ENCODE data around the gene ARHGEF37.

The ARHGEF37 gene

GRCh38 chr5:149621415-149622098 is 40.3 kb downstream of the ARHGEF37 start:
- H3K4me3 ChIP-seq (ENCODE audit: low read length): no peak overlapping the region
- DNase-seq (ENCODE audit: low read depth, low spot score): no peak

- DNase-seq (ENCODE audit: low read depth, low spot score): no peak
- H3K4me3 ChIP-seq (ENCODE audit: low read length): no peak overlapping the region
Observed at GRCh38 chr5:149622466-149622865, 41.2 kb downstream of the ARHGEF37 start.

GRCh38 chr5:149623473-149623872 is 42.2 kb downstream of the ARHGEF37 start:
- H3K4me3 ChIP-seq (ENCODE audit: low read length): no peak overlapping the region
- no peak for DNase-seq (ENCODE audit: low read depth, low spot score)

- H3K4me3 ChIP-seq (ENCODE audit: low read length): no peak overlapping the region
- DNase-seq (ENCODE audit: low read depth, low spot score): no peak
Observed at GRCh38 chr5:149627070-149627469, 45.8 kb downstream of the ARHGEF37 start.

- DNase-seq (ENCODE audit: low read depth, low spot score): no peak
- no peak overlapping the region for H3K4me3 ChIP-seq (ENCODE audit: low read length)
Observed at GRCh38 chr5:149628221-149628620, 46.9 kb downstream of the ARHGEF37 start.

- no peak for DNase-seq (ENCODE audit: low read depth, low spot score)
- no peak overlapping the region for H3K4me3 ChIP-seq (ENCODE audit: low read length)
Observed at GRCh38 chr5:149628846-149629388, 47.6 kb downstream of the ARHGEF37 start.

- no peak for DNase-seq (ENCODE audit: low read depth, low spot score)
- no peak overlapping the region for H3K4me3 ChIP-seq (ENCODE audit: low read length)
Observed at GRCh38 chr5:149629421-149629820, 48.1 kb downstream of the ARHGEF37 start.

GRCh38 chr5:149630337-149630736 is 49.0 kb downstream of the ARHGEF37 start:
- H3K4me3 ChIP-seq (ENCODE audit: low read length): no peak overlapping the region
- DNase-seq (ENCODE audit: low read depth, low spot score): no peak

GRCh38 chr5:149631506-149631905 is 50.2 kb downstream of the ARHGEF37 start:
- no peak for DNase-seq (ENCODE audit: low read depth, low spot score)

GRCh38 chr5:149632311-149633251 is 51.3 kb downstream of the ARHGEF37 start:
- DNase-seq (ENCODE audit: low read depth, low spot score): no peak
- no peak overlapping the region for H3K4me3 ChIP-seq (ENCODE audit: low read length)

More at GRCh38 chr5:149631506-149631905, 50.2 kb downstream of the ARHGEF37 start:
- H3K4me3 ChIP-seq (ENCODE audit: low read length): no peak overlapping the region

GRCh38 chr5:149633476-149634350 is 52.4 kb downstream of the ARHGEF37 start:
- no peak overlapping the region for H3K4me3 ChIP-seq (ENCODE audit: low read length)
- DNase-seq (ENCODE audit: low read depth, low spot score): no peak

GRCh38 chr5:149635394-149635793 is 54.1 kb downstream of the ARHGEF37 start:
- H3K4me3 ChIP-seq (ENCODE audit: low read length): no peak overlapping the region
- DNase-seq (ENCODE audit: low read depth, low spot score): no peak

GRCh38 chr5:149636191-149636860 is 55.0 kb downstream of the ARHGEF37 start:
- no peak for DNase-seq (ENCODE audit: low read depth, low spot score)
- H3K4me3 ChIP-seq (ENCODE audit: low read length): no peak overlapping the region

GRCh38 chr5:149636861-149637246 is 55.6 kb downstream of the ARHGEF37 start:
- DNase-seq (ENCODE audit: low read depth, low spot score): peak; percentile 34
- H3K4me3 ChIP-seq (ENCODE audit: low read length): no peak overlapping the region

- DNase-seq (ENCODE audit: low read depth, low spot score): no peak
Observed at GRCh38 chr5:149638136-149638535, 56.8 kb downstream of the ARHGEF37 start.

GRCh38 chr5:149638546-149639241 is 57.4 kb downstream of the ARHGEF37 start:
- DNase-seq (ENCODE audit: low read depth, low spot score): no peak
- no peak overlapping the region for H3K4me3 ChIP-seq (ENCODE audit: low read length)

More at GRCh38 chr5:149638136-149638535, 56.8 kb downstream of the ARHGEF37 start:
- H3K4me3 ChIP-seq (ENCODE audit: low read length): no peak overlapping the region

GRCh38 chr5:149639737-149640136 is 58.4 kb downstream of the ARHGEF37 start:
- H3K4me3 ChIP-seq (ENCODE audit: low read length): no peak overlapping the region
- no peak for DNase-seq (ENCODE audit: low read depth, low spot score)
